HCT116 (cell line): Measurements from ENCODE around the gene NCDN. TPM values are rescaled to one million over a fixed set of nuclear protein-coding genes. Genes with fewer than 3 reads are reported as not detected.

ENCODE experiments used
- ATAC-seq: fragments of 200-7000 bp; cut with Tn5 transposase; 2 replicates; pipeline ENCODE4 v1.9.1; 2020; ENCODE audit warnings: mild to moderate bottlenecking, moderate library complexity
- Bru-seq: library from RNA; stranded (reverse); fragments of 400-500 nt; gene quantifications from one replicate; lab custom pipeline; 2021; lab: Mats Ljungman, UMichigan
- BruChase-seq, 2 experiments: library from RNA; stranded (reverse); fragments of 400-500 nt; gene quantifications; one replicate each; lab custom pipeline; 2021; lab: Mats Ljungman, UMichigan
- BruUV-seq: library from RNA; stranded (reverse); fragments of 400-500 nt; replicated peaks from 2 replicates; lab custom pipeline; 2021; lab: Mats Ljungman, UMichigan
- CTCF ChIA-PET: fragments of 300-600 bp; sonication (Branson Sonifier 250); formaldehyde crosslinking; loops from one replicate; lab custom pipeline; 2021; ENCODE audit warnings: antibody characterized with exemption; lab: Charles Lee
- POLR2A ChIA-PET: fragments of 300-600, 350-600 bp; sonication (Branson Sonifier 250); formaldehyde crosslinking; loops from one replicate; lab custom pipeline; 2021; ENCODE audit warnings: antibody characterized with exemption; lab: Charles Lee
- RAD21 ChIA-PET, 2 experiments: fragments of 300-600 bp; sonication (Branson Sonifier 250); formaldehyde crosslinking; loops; one replicate each; lab custom pipeline; 2023; ENCODE audit warnings: low total read pairs in 2 of 2; ENCODE audit not compliant: uncharacterized antibody in 2 of 2, unreplicated experiment in 2 of 2, low non-redundant PET in 1 of 2; lab: Charles Lee
- DNase-seq: peaks from one replicate; pipeline ENCODE4 v3.0.0-alpha.2; 2010; ENCODE audit warnings: low read depth, low spot score
- H2AFZ ChIP-seq: fragments of 200-600 bp; shearing (Covaris generic), sonication (generic); 2 replicates; pipeline ENCODE4 v1.6.1; 2017; ENCODE audit warnings: low read depth, mixed run types, mixed read lengths, antibody characterized with exemption, low read length; ENCODE audit not compliant: poor library complexity, severe bottlenecking
- H3K27ac ChIP-seq: 2 replicates; pipeline ENCODE4 v1.5.1; 2012; ENCODE audit warnings: low read depth, low read length
- H3K27me3 ChIP-seq: fragments of 200-600 bp; sonication (generic); 2 replicates; pipeline ENCODE4 v1.6.1; 2016; ENCODE audit warnings: mixed run types, low read length, mixed read lengths; ENCODE audit not compliant: insufficient read depth
- H3K36me3 ChIP-seq, 2 experiments: fragments of 200-500 bp in 1 of 2; fragments of 200-600 bp in 1 of 2; sonication (Bioruptor generic) in 1 of 2; sonication (generic) in 1 of 2; 2 replicates each; pipeline versions ENCODE4 v1.5.1 to v1.6.1; 2014 to 2016; ENCODE audit warnings: low read length in 2 of 2, inconsistent platforms in 1 of 2, mixed read lengths in 1 of 2, mixed run types in 1 of 2; ENCODE audit not compliant: insufficient read depth in 2 of 2, control insufficient read depth in 1 of 2
- H3K4me1 ChIP-seq, 2 experiments: fragments of 200-600 bp in 1 of 2; sonication (generic) in 1 of 2; 2 replicates each; pipeline versions ENCODE4 v1.5.1 to v1.6.1; 2012 to 2017; ENCODE audit warnings: low read length in 2 of 2, inconsistent platforms in 1 of 2, mild to moderate bottlenecking in 1 of 2, mixed read lengths in 1 of 2, mixed run types in 1 of 2, moderate library complexity in 1 of 2; ENCODE audit not compliant: insufficient read depth in 2 of 2, control insufficient read depth in 1 of 2
- H3K4me2 ChIP-seq: fragments of 200-600 bp; sonication (generic); 2 replicates; pipeline ENCODE4 v1.6.1; 2017; ENCODE audit warnings: mixed run types, low read length, mixed read lengths
- H3K4me3 ChIP-seq, 2 experiments: fragments of 200-600 bp in 1 of 2; sonication (generic) in 1 of 2; replicated peaks in 1 of 2; 2 replicates each; pipeline ENCODE4 v1.5.1; 2011 to 2016; ENCODE audit warnings: low read length in 2 of 2, control low read depth in 1 of 2, low read depth in 1 of 2, mild to moderate bottlenecking in 1 of 2, mixed read lengths in 1 of 2, mixed run types in 1 of 2
- H3K79me2 ChIP-seq: fragments of 200-600 bp; sonication (generic); 2 replicates; pipeline ENCODE4 v1.6.1; 2017; ENCODE audit warnings: mild to moderate bottlenecking, mixed run types, low read length, moderate library complexity, mixed read lengths; ENCODE audit not compliant: insufficient read depth
- H3K9ac ChIP-seq: fragments of 200-600 bp; sonication (generic); 2 replicates; pipeline ENCODE4 v1.6.1; 2016; ENCODE audit warnings: low read length, mixed read lengths
- H3K9me2 ChIP-seq: fragments of 200-600 bp; sonication (generic), shearing (Covaris generic); 2 replicates; pipeline ENCODE4 v1.6.1; 2017; ENCODE audit warnings: mixed run types, mild to moderate bottlenecking, moderate library complexity; ENCODE audit not compliant: insufficient read depth
- H3K9me3 ChIP-seq, 2 experiments: fragments of 200-500 bp in 1 of 2; fragments of 200-600 bp in 1 of 2; sonication (Bioruptor generic) in 1 of 2; sonication (generic) in 1 of 2; 2 replicates each; pipeline ENCODE4 v1.6.1; 2014 to 2017; ENCODE audit warnings: low read length in 2 of 2, mixed read lengths in 2 of 2, inconsistent platforms in 1 of 2, low read depth in 1 of 2, mild to moderate bottlenecking in 1 of 2, mixed run types in 1 of 2, moderate library complexity in 1 of 2; ENCODE audit not compliant: control insufficient read depth in 1 of 2, insufficient read depth in 1 of 2
- H4K20me1 ChIP-seq: fragments of 200-600 bp; sonication (generic), shearing (Covaris generic); 2 replicates; pipeline ENCODE4 v1.6.1; 2017; ENCODE audit warnings: mixed run types, mild to moderate bottlenecking, moderate library complexity; ENCODE audit not compliant: insufficient read depth
- EGR1 ChIP-seq: IDR thresholded peaks from 2 replicates; pipeline ENCODE4 v1.6.1; 2012; ENCODE audit warnings: low read depth
- POLR2A ChIP-seq: IDR thresholded peaks from 2 replicates; pipeline ENCODE4 v1.7.0; 2011; ENCODE audit warnings: borderline replicate concordance; ENCODE audit not compliant: insufficient read depth, insufficient read length; ENCODE audit errors: extremely low read depth
- POLR2AphosphoS5 ChIP-seq: IDR thresholded peaks from 2 replicates; pipeline ENCODE4 v1.6.1; 2011; ENCODE audit warnings: mild to moderate bottlenecking, low read depth, low read length, moderate library complexity
- RAD21 ChIP-seq: IDR thresholded peaks from 2 replicates; pipeline ENCODE4 v1.6.1; 2012; ENCODE audit warnings: low read depth, mild to moderate bottlenecking
- SP1 ChIP-seq: IDR thresholded peaks from 2 replicates; pipeline ENCODE4 v1.6.1; 2012; ENCODE audit warnings: low read depth
- TCF7L2 ChIP-seq: IDR thresholded peaks from 2 replicates; pipeline ENCODE4 v1.7.0; 2011; ENCODE audit warnings: borderline replicate concordance, inconsistent platforms; ENCODE audit not compliant: insufficient read depth, insufficient read length; ENCODE audit errors: extremely low read depth
- YY1 ChIP-seq: IDR thresholded peaks from 2 replicates; pipeline ENCODE4 v1.6.1; 2011; ENCODE audit warnings: low read length, low read depth, moderate library complexity, mild to moderate bottlenecking; ENCODE audit not compliant: insufficient replicate concordance; ENCODE audit errors: extremely low read depth
- ZBTB33 ChIP-seq: IDR thresholded peaks from 2 replicates; pipeline ENCODE4 v1.6.1; 2011; ENCODE audit warnings: mild to moderate bottlenecking, low read length, moderate library complexity; ENCODE audit not compliant: insufficient replicate concordance; ENCODE audit errors: extremely low read depth
- intact Hi-C: fragments of 100-400 bp; cut with micrococcal nuclease; formaldehyde crosslinking; loops from 2 replicates; pipeline ENCODE4 v1.10.0; 2022
- long read RNA-seq: library from polyadenylated mRNA; unstranded; transcript quantifications from one replicate; pipeline ENCODE4 v2.0.0, GENCODE V29; 2021; ENCODE audit not compliant: unreplicated experiment
- polyA plus RNA-seq: library from polyadenylated mRNA; unstranded; fragments of >200 nt; gene quantifications from 2 replicates; pipeline ENCODE4 v1.2.1, GENCODE V29; 2012; ENCODE audit warnings: missing spikeins
- total RNA-seq: library from RNA; stranded (reverse); gene quantifications from one replicate; pipeline ENCODE4 v1.2.1, GENCODE V29; 2021; ENCODE audit not compliant: unreplicated experiment
- TF ChIP-seq, protein P1 (sequence below): IDR thresholded peaks from 2 replicates; pipeline ENCODE4 v1.6.1; 2012
- TF ChIP-seq, protein P2 (sequence below), 3 experiments: fragments of 200-600 bp in 1 of 3; sonication (generic) in 1 of 3; IDR thresholded peaks in 2 of 3; conservative IDR thresholded peaks in 1 of 3; 2 replicates each; pipeline ENCODE4 v1.5.1; 2012 to 2017; ENCODE audit warnings: low read depth in 2 of 3, low read length in 2 of 3, antibody characterized with exemption in 1 of 3, borderline replicate concordance in 1 of 3, control low read depth in 1 of 3, mild to moderate bottlenecking in 1 of 3, mixed read lengths in 1 of 3, mixed run types in 1 of 3, moderate library complexity in 1 of 3; ENCODE audit not compliant: insufficient read depth in 1 of 3

Gene NCDN
- 24.5 TPM for total RNA-seq
- 14.5 and 15.2 TPM in 2 replicates for polyA plus RNA-seq
- Bru-seq, nascent RNA = percentile 67 among the genes with signal in this experiment
- BruChase-seq, experiment 1, labeled RNA remaining after a 6-hour chase = percentile 82 among the genes with signal in this experiment
- percentile 76 among the genes with signal in this experiment for BruChase-seq, experiment 2, labeled RNA remaining after a 2-hour chase
- long read RNA-seq, transcript NCDN-201 (8 exons, 3,433 nt) = major isoform, 9 of 41 reads
- long read RNA-seq, partial matches to known transcripts = 16 of 41 reads
- long read RNA-seq, other reads (novel, unspliced or antisense) = 14 of 41 reads

DNA sequence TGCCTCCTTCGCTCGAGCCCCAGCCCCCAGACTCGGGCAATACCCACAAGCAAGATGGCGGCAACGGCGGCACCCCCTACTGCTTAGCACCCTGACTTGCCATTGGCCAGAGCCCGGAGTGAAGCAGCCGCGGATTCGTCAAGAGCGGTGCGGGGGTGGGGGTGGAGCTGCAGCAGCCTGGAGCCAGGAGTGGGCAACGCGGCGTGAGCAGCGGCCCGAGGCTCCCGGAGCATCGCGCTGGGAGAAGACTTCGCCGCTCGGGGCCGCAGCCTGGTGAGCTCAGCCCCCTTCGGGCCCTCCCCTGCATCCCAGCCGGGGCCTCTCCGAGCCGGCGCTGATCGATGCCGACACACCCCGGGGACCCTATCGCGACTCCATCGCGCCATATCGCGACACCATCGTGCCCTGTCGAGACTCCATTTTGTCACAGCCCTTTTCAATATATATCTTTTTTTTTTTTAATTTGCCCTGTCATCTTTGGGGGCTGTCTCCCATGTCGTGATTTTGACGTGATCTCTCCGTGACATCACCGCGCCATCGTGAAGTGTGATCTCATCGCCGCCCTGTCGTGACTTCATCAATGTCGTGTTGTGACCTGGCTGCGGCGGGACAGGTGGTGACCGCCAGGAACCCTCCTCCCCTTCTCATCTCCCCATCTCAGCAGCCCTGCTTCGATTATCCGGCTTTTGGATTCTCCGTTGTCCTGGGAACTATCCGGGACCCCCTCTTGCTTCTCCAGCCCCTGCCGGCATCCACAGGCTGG, at the start of gene NCDN:
Gene NCDN (plus strand): TSS at position 189 of the 763 bp plus-strand sequence. CDS start 392 bp downstream, at position 581.
- Histone ChIP-seq H3K27ac (peak within 1 kb of the TSS; percentile 84), H4K20me1 (no peaks in the 10 kb centered on the region), H3K4me1 (peaks cover 8 to 19% of the 10 kb centered on the region in 2 experiments; a peak in 3 of 4 replicates), H2AFZ (peak within 1 kb of the TSS; percentile 91), H3K27me3 (no peaks in the 10 kb centered on the region), H3K9ac (peak within 1 kb of the TSS; percentile 85), H3K36me3 (peaks cover 5 to 10% of the 10 kb centered on the region in 2 experiments), H3K9me3 (no peaks in the 10 kb centered on the region), H3K4me2 (peak within 1 kb of the TSS; percentile 85), H3K79me2 (peaks cover 37% of the 10 kb centered on the region), H3K9me2 (no peaks in the 10 kb centered on the region), H3K4me3 (peak within 1 kb of the TSS; percentile 78 to 89)
- intact Hi-C loops = loop anchor here (2.0 kb wide), 1 partner anchor 365 kb away; the partner anchor contains the start of gene SFPQ
- TF ChIP-seq ZBTB33 = peak; percentile 8
- peak; percentile 12 for TF ChIP-seq TCF7L2
- peak; percentile 50 for TF ChIP-seq POLR2A
- TF ChIP-seq YY1 = peak; percentile 100
- TF ChIP-seq EGR1 = peak; percentile 100
- TF ChIP-seq SP1 = peak; percentile 100
- TF ChIP-seq POLR2AphosphoS5 = peak; percentile 89
- TF ChIP-seq, protein P1, sequence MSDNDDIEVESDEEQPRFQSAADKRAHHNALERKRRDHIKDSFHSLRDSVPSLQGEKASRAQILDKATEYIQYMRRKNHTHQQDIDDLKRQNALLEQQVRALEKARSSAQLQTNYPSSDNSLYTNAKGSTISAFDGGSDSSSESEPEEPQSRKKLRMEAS = peak; percentile 81
- no peak for TF ChIP-seq RAD21
- TF ChIP-seq, protein P2, sequence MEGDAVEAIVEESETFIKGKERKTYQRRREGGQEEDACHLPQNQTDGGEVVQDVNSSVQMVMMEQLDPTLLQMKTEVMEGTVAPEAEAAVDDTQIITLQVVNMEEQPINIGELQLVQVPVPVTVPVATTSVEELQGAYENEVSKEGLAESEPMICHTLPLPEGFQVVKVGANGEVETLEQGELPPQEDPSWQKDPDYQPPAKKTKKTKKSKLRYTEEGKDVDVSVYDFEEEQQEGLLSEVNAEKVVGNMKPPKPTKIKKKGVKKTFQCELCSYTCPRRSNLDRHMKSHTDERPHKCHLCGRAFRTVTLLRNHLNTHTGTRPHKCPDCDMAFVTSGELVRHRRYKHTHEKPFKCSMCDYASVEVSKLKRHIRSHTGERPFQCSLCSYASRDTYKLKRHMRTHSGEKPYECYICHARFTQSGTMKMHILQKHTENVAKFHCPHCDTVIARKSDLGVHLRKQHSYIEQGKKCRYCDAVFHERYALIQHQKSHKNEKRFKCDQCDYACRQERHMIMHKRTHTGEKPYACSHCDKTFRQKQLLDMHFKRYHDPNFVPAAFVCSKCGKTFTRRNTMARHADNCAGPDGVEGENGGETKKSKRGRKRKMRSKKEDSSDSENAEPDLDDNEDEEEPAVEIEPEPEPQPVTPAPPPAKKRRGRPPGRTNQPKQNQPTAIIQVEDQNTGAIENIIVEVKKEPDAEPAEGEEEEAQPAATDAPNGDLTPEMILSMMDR (IDR thresholded peaks at IDR 0.05 in 2 of 3, conservative IDR thresholded peaks at IDR 0.05 in 1 of 3; ENCODE audit: borderline replicate concordance in 1 of 3, insufficient read depth in 1 of 3, low read depth in 2 of 3, low read length in 2 of 3) = no peak
- ChIA-PET RAD21 (no interaction called here), POLR2A (interaction anchor here (0.9 to 1.7 kb wide), 5 partner anchors 15 to 364 kb away, joined by 3 to 6 read pairs (median 4); partner anchors contain the start of genes CLSPN and TFAP2E), CTCF (interaction anchor here (1.5 to 1.7 kb wide), 3 partner anchors 107 to 211 kb away, joined by 4 to 6 read pairs (median 4); no protein-coding TSS in a partner anchor)
- ATAC-seq (peak; percentile 90), DNase-seq (peak; percentile 93)
- BruUV-seq = TSS peak; percentile 71
